ENCODE data around the gene TRAFD1.

TRAFD1 gene

DNA sequence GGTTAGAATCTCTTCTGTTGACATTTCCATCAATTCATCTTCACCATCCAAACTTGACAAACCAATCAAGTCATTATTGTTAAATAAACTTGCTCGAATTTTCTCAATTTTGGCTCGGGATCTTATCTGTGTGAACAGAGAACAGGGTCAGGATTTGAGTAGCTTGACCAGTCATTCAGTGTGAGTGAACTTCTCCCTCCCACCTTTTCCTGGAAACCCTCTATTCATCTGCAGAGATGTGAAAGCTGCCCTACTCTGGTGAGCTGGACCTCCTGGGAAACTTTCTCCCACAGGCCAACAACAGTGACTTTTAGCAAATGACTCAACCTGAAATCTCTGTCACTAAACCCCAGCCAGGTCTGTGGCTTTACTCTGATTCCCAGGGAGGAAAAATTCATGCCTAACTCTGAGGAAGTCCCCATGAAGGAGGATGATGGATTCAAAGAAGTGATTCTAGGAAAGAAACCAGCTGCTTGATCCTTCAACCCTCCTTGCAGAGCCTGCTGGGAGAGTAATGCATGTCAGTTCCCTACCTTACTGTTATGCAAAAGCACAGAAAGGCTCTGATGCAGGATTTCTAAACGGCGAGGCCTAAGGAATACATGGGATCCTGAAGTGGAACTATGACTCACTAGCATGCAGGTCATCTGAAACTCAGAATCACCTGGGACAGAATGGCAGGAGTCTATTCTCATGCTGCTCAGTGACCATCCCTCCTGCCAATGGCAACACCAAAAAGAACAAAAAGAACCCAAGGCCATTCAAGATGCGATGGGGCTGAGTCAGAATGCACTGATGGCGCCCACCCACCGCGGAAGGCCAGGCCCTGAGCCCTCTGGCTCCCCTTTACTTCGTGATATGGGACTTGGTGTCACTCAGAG lies 58.0 kb downstream of the TRAFD1 start:
- H3K4me1 ChIP-seq: 0 out of 2 replicates have a peak, but pooled peaks cover 3% of the 10 kb centered on the region
- no peak overlapping the region for H3K4me3 ChIP-seq
- H3K27me3 ChIP-seq (ENCODE audit: low read depth): no peaks in the 10 kb centered on the region
- DNase-seq (ENCODE audit: low spot score in 2 of 2): no peak
- in situ Hi-C loops (cut with MboI; ENCODE audit: low sequenced_read_pairs): no loop called here
- H3K9me3 ChIP-seq: no peaks in the 10 kb centered on the region
- H3K36me3 ChIP-seq (replicated peaks): peaks cover 40% of the 10 kb centered on the region

DNA sequence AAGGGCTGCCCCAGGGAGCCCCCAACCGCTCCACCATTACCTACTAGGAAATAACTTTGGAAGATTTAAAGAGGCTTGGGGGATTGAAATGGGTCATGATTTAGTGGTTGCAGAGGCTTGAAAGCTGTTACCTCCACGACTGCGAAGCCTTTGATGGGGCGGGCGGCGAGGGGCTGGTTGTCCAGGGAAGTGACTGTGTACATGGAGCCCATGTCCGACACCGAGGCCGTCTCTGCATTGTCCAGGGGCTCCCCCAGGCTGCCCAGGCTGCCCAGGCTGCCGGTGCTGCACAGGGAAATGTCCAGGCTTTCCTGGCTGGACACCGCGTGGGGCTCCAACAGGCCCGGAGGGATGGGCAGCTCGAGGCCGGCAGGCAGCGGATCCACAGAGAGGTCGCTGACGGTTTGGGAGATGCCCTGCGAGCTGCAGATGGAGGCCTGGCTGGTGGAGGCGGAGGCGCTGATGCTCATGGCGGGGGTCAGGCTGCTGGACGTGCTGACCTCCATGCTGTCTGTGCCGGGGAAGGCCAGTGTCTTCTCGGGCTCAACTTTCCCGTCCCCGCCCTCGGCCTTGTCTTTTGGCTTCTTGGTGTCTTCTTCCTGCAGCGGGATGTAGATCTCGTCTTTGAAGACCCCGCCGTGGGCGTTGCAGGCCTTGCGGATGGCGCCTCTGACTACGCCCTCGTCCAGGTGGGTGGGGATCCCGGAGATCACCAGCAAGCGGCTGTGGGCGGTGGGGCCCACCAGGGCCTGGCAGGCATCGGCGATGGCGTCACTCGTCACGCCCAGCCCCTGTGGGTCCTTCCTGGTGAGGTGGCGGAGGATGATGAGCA lies 58.9 kb downstream of the TRAFD1 start:
- H3K36me3 ChIP-seq (replicated peaks): peaks cover 39% of the 10 kb centered on the region
- no peaks in the 10 kb centered on the region for H3K27me3 ChIP-seq (ENCODE audit: low read depth)
- H3K9me3 ChIP-seq: no peaks in the 10 kb centered on the region
- in situ Hi-C loops (cut with MboI; ENCODE audit: low sequenced_read_pairs): no loop called here
- DNase-seq (ENCODE audit: low spot score in 2 of 2): no peak
- 0 out of 2 replicates have a peak, but pooled peaks cover 3% of the 10 kb centered on the region for H3K4me1 ChIP-seq
- no peak overlapping the region for H3K4me3 ChIP-seq

DNA sequence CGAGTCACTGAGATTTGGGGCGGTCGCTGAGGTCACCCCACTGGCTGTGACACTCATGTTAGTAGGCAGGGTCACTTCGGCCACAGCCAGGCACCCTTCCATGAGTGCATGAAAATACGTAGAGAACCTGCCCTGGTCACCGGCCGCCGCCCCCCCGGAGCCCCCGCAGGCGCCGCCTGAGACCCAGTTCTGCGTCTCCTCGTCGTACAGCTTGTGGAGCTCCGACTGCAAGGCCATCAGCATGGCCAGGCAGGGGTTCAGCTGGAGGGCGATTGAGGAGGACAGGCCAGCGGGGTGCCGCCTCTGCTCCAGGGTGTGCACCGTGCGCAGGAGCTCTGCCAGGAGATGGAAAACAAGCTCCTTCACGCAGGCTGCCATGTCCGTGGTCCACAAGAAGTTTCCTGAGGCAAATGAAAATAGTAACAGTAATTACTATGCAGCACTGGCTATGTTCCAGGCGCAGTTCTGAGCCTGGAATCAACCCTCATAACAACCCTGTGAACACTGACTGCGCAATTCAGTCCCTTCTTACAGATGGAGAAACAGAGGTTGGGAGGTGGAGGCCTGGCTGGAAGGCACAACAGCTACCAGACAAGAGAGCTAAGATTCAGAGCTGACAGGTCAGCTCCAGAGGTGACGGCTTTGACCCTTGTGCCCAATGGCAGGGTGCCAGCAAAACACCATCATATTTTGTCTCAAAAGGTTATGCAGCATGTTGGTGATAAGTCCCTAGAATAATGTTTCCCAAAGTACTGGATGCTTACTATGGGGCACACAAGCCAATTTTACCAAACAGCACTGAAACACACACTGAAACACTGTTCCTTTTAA lies 59.9 kb downstream of the TRAFD1 start:
- peaks cover 47% of the 10 kb centered on the region for H3K36me3 ChIP-seq (replicated peaks)

DNA sequence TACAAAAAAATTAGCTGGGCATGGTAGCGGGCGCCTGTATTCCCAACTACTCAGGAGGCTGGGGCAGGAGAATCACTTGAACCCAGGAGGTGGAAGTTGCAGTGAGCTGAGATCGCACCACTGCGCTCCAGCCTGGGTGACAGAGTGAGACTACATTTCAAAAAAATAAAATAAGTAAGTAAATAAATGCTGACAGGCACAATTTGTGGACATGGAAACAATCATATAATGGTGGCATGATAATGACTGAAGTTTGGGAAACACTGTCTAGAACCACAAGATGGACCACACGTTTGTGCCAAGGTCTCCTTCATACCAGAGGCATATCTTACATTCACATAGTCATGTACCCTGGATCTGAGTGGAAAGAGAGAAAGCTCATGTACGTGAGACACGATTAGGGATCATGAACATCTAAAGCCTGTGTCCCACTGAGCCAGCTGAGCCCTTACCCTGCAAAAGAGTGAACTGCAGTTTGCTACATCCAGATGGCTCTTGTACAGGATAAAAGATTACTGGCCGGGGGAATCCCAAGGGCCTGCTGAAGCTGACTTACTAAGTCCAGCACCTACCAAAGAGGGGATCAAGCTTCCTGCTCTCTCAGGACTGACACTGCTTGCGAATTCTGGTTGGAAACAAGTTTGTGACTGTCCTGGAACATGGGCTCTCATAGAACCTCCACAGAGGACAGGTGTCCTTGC lies 62.9 kb downstream of the TRAFD1 start:
- no peaks in the 10 kb centered on the region for H3K4me1 ChIP-seq
- H3K9me3 ChIP-seq: no peaks in the 10 kb centered on the region
- peaks cover 60% of the 10 kb centered on the region for H3K36me3 ChIP-seq (replicated peaks)
- DNase-seq (ENCODE audit: low spot score in 2 of 2): no peak
- no peak overlapping the region for H3K4me3 ChIP-seq
- H3K27me3 ChIP-seq (ENCODE audit: low read depth): no peaks in the 10 kb centered on the region
- in situ Hi-C loops (cut with MboI; ENCODE audit: low sequenced_read_pairs): no loop called here

More for the DNA sequence above, 59.9 kb downstream of the TRAFD1 start:
- no peaks in the 10 kb centered on the region for H3K27me3 ChIP-seq (ENCODE audit: low read depth)
- in situ Hi-C loops (cut with MboI; ENCODE audit: low sequenced_read_pairs): no loop called here
- no peak overlapping the region for H3K4me3 ChIP-seq
- no peak for DNase-seq (ENCODE audit: low spot score in 2 of 2)
- no peaks in the 10 kb centered on the region for H3K9me3 ChIP-seq
- 0 out of 2 replicates have a peak, but pooled peaks cover 3% of the 10 kb centered on the region for H3K4me1 ChIP-seq

DNA sequence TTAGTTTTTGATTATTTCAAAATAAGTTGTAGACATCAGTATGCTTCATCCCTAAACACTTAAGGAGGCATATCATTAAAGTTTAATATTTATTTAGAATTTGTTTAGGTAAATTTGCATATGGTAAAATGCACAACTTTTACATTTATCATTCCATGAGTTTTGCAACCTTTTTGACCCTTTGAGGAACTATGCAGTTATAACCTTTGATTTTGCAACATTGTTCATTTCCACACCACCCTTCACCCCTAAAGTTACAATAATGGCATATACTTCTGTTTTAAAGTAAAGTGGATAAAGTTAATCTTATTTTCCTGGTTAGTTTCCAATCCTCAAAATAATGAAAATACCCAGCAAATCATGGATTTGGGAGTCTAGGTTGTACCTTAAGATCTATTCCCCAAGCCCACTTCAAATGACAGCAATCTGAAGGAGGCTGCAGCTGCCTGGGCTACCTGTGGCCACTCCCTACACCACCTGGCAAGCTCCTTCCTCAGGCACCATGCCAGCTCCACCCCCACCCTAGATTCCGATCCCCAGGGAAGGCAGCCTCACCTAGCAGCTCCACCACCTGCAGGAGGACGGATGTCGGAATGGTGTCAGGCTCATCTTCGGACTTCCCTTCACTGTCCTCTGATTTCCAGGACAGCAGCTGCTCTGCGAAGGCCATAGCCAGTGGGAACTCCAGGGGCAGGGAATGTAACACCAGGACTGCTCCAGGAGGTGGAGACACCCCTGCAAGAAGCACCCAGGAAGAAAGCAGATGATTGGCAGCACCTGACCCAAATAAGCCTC lies 65.1 kb downstream of the TRAFD1 start:
- Histone ChIP-seq H3K4me3 (no peak overlapping the region), H3K9me3 (no peaks in the 10 kb centered on the region), H3K36me3 (replicated peaks) (peaks cover 58% of the 10 kb centered on the region), H3K27me3 (ENCODE audit: low read depth) (no peaks in the 10 kb centered on the region), H3K4me1 (no peaks in the 10 kb centered on the region)
- DNase-seq (ENCODE audit: low spot score in 2 of 2): no peak
- in situ Hi-C loops (cut with MboI; ENCODE audit: low sequenced_read_pairs): no loop called here

DNA sequence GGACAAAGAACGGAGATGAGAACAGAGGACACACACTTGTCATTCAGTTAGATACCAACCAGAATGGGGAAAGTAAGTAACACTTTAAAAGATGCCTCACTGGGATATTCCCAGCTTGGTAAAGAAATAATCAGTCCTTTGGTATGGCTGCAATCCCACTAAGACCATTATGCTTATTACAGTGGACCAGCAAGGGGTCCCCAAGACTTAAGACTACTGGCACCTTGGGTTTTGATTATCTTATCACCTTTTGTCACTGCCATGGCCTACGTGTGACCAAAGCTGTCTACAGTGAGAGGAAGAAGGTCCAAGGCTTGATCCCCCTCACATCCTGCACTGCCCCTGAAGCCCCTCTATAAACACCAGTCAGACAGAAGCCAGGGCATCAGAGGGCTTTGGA lies 65.8 kb downstream of the TRAFD1 start:
- H3K27me3 ChIP-seq (ENCODE audit: low read depth): no peaks in the 10 kb centered on the region
- H3K36me3 ChIP-seq (replicated peaks): peaks cover 62% of the 10 kb centered on the region
- no peaks in the 10 kb centered on the region for H3K9me3 ChIP-seq
- H3K4me1 ChIP-seq: no peaks in the 10 kb centered on the region
- H3K4me3 ChIP-seq: no peak overlapping the region
- DNase-seq (ENCODE audit: low spot score in 2 of 2): no peak
- in situ Hi-C loops (cut with MboI; ENCODE audit: low sequenced_read_pairs): no loop called here

DNA sequence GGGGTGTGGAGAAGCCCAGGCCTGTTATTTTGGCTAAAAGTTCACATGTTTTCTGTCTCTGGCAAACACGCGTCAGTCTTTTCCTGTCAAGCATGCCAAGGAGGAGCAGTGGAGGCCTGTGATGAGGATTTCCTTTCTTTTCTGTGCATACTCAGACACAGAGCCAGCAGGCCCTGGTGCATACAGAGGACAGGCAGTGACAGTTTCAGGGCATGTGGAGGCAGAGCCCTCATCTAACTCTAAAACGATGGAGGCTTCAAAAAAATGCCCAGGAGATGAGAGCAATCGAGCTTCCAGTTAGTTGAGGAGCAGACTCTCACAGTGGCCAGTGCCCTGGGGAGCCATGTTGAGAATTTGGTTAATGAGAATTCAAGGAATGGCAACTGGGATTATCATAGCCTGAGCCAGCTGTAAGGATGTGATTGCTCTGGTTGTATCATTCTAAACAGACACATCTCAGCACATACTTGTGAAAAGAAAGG lies 66.5 kb downstream of the TRAFD1 start:
- H3K27me3 ChIP-seq (ENCODE audit: low read depth): no peaks in the 10 kb centered on the region
- H3K36me3 ChIP-seq (replicated peaks): peaks cover 65% of the 10 kb centered on the region
- H3K4me3 ChIP-seq: no peak overlapping the region
- in situ Hi-C loops (cut with MboI; ENCODE audit: low sequenced_read_pairs): no loop called here
- DNase-seq (ENCODE audit: low spot score in 2 of 2): no peak
- no peaks in the 10 kb centered on the region for H3K9me3 ChIP-seq
- H3K4me1 ChIP-seq: no peaks in the 10 kb centered on the region

DNA sequence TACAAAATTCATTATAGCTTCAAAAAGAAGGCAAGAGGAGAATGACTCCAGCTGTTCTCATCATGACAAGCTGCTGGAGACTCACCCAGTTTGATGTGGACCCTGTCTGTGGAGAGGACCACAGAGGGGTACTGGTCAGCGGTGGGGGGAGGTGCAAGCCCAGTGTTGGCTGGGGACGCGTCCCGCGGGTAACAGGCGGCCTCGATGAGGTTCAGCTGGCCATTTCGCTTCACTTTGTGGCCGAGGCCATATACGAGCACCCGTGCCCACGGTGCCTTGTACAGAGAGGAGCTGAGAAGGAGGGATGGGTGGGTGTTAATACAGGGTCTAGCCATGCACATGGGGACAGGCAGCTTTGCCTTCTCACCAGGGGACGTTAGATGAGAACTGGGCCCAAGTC lies 67.1 kb downstream of the TRAFD1 start:
- peaks cover 67% of the 10 kb centered on the region for H3K36me3 ChIP-seq (replicated peaks)
- no peaks in the 10 kb centered on the region for H3K9me3 ChIP-seq
- in situ Hi-C loops (cut with MboI; ENCODE audit: low sequenced_read_pairs): no loop called here
- H3K4me3 ChIP-seq: no peak overlapping the region
- no peak for DNase-seq (ENCODE audit: low spot score in 2 of 2)
- H3K27me3 ChIP-seq (ENCODE audit: low read depth): no peaks in the 10 kb centered on the region
- no peaks in the 10 kb centered on the region for H3K4me1 ChIP-seq

DNA sequence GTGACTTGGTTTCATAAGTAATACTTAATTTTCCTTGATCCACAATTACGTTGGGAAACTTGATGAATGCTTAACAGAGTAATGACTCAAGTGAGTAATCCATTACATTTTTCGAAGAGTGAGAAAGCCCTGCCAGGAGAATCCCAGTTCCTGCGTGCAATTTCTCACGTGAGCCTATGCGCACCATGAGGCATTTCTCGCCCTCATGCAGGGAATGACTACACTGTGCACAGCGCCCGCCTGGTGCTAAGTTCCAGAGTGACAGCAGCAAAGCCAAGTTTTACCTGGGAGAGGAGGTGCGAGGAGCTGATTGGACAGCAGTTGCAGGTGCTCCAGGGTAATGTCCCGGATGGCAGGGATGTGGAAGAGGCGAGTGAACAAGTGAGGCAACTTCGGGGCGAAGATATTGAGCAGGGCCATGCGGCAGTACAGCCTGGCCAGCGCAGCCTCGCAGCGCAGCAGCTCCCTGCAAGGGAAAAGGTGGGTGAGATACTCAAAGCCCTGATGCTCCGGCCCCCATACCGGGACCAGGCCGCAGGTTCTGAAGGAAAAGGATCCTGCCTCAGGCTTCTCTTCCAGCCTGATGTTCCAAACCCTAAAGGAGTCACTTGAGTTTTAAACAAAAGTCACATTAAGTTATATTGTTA lies 69.4 kb downstream of the TRAFD1 start:
- no peak for DNase-seq (ENCODE audit: low spot score in 2 of 2)
- in situ Hi-C loops (cut with MboI; ENCODE audit: low sequenced_read_pairs): no loop called here
- no peaks in the 10 kb centered on the region for H3K27me3 ChIP-seq (ENCODE audit: low read depth)
- H3K4me1 ChIP-seq: no peaks in the 10 kb centered on the region
- peaks cover 73% of the 10 kb centered on the region for H3K36me3 ChIP-seq (replicated peaks)
- no peaks in the 10 kb centered on the region for H3K9me3 ChIP-seq
- no peak overlapping the region for H3K4me3 ChIP-seq

DNA sequence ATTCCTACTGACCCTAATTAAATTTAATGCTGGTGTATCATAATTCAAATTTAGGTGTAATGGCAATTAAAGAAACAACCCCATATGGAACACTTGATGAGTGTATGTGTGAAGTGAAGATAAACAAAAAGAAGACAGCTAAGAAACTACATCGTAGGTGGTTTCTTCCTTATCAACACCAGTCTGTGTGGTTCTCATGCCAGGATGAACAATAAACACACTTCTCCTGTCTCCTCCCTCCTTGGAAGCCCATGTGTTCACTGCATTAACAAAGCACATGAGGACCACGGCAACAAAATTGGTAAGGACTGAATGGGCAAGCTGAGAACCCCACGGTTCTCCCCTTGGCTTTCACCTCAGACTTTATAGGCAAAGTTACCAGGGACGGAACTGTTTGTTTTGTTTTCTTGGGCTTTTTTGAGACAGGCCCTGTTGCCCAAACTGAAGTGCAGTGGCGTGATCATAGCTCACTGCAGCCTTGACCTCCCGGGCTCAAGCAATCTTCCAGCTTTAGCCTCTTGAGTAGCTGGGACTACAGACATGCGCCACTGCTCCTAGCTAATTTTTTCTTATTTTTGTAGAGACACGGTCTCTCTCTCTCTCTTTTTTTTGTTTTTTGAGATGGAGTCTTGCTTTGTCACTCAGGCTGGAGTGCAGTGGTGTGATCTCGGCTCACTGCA lies 71.0 kb downstream of the TRAFD1 start:
- DNase-seq (ENCODE audit: low spot score in 2 of 2): no peak
- Histone ChIP-seq H3K36me3 (replicated peaks) (peaks cover 68% of the 10 kb centered on the region), H3K9me3 (no peaks in the 10 kb centered on the region), H3K27me3 (ENCODE audit: low read depth) (no peaks in the 10 kb centered on the region), H3K4me1 (no peaks in the 10 kb centered on the region), H3K4me3 (no peak overlapping the region)
- in situ Hi-C loops (cut with MboI; ENCODE audit: low sequenced_read_pairs): no loop called here

DNA sequence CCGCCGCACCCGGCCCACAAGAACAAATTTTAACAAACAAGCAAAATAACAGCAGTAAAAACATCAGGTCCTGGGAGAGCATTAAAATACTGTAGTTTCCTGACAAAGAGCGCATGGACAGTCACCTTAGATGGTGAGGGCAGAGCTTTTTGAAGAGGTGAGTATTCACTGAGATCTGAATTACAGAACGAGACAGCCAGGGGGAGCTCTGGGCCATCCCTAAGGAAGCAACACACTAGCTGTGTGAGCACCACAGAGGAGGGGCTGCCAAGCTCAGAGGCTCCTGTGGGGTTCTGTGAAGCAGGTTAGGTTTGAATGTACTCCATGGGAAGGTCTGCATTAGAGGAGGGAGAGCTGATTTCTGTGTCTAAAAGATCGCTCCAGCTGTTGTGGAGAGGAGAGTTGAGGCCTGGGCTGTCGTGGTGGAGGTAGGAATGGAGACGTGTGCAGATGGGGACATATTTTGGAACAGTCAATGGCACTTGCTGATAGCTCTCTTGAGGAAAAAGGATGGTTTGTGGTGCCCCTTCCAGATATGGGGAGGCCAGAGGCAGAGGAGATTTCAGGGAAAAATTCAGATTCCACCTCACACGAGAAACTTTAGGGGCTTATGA lies 72.9 kb downstream of the TRAFD1 start:
- peak; percentile 51 to 82 for DNase-seq (ENCODE audit: low spot score in 2 of 2)
- no peaks in the 10 kb centered on the region for H3K9me3 ChIP-seq
- H3K4me3 ChIP-seq: no peak overlapping the region
- H3K27me3 ChIP-seq (ENCODE audit: low read depth): no peaks in the 10 kb centered on the region
- in situ Hi-C loops (cut with MboI; ENCODE audit: low sequenced_read_pairs): no loop called here
- peaks cover 63% of the 10 kb centered on the region for H3K36me3 ChIP-seq (replicated peaks)
- no peaks in the 10 kb centered on the region for H3K4me1 ChIP-seq
